GM21423 (cell line): Measurements from ENCODE around the gene PTGR2.
"Not testable (repeated sequence)": the region's sequence is repeated elsewhere in the genome, so short reads cannot be mapped to it uniquely, and the experiment has no call there.

Source experiments
- ATAC-seq: cut with Tn5 transposase; IDR thresholded peaks from one replicate; pipeline ENCODE4 v1.9.1; 2021; ENCODE audit warnings: mild to moderate bottlenecking, moderate library complexity; ENCODE audit not compliant: unreplicated experiment

The PTGR2 gene

DNA sequence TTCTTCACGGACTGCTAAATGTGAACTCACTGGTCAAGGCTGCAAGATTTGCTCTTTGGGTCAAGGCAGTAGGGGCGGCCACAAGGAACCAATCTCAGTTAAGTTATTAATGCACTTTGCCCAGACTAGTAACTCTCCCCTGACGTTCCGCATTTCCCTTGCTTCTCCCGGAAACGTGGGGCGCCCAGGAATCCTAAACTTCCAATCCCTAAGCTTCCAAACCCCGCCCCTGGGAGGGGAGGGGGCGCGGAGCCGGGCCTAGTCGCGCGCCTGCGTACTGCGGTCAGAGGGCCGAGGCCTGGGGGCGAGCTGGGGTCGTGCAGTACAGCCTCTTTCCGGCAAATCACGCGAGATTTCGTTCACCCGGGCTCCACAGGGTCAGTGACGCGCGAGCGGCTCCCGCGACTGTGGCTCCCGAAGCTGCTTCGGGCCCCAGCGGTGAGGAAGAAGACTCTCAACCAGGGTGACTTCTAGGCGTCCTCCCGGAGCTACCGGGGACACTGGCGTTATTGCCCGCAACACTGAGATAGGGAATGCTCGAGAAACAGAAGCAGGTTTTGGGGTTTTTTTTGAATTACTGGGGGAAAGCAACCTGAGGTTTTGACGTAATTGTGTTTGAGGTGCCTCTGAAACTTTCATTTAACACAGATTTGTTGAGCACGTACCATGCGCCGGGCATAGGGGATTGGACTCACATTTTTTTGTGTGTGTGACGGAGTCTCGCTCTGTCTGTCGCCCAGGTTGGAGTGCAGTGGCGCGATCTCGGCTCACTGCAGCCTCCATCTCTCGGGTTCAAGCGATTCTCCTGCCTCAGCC lies at the start of gene PTGR2:
Gene PTGR2 (plus strand): TSS at position 265 of the 816 bp plus-strand sequence. CDS start 7,032 bp downstream, outside the sequence.
- peak; percentile 89 for ATAC-seq

GRCh38 chr14:73802431-73803188 lies 49.0 kb upstream of the PTGR2 start:
- ATAC-seq = no peak

DNA sequence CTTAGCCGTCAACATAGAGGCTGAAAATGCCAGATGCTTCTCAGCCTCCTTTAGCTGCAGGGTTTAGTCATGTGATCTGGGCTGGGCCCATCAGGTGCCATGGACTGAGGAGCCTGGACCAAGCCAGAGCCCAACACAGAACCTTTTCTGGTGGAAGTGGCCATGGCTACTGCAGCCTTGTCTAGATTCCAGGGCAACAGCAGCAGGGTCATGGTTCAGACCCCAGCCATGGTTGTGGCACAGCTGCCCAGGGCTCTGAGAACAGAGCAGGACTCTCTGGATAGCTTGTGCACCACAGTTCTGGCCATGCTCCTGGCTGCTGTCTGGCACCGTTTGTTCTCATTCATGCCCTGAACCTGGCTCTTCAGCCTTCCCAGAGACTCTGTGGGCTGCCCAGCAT lies 47.0 kb upstream of the PTGR2 start:
- no peak for ATAC-seq

- no peak for ATAC-seq
These were observed 44.2 kb upstream of the PTGR2 start for GRCh38 chr14:73807457-73807856.

DNA sequence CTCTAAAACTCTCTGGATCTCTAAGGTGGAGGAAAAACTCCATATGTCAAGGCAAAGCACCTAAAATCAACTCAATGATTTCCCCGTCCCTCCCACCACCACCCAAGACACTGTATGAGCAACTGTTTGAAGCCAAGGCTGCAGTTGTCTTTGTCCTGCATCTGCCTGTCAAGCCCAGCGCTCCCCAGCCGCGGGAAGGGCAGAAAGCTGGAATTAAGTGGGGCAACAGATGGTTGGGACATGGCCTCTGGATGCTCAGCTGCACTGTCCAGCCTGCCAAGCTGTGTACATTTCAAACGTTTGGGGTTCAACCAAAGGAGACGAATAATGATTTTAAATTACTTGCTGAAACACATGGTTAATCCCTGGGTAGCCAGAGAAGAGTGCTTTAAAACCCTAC lies 42.2 kb upstream of the PTGR2 start:
- ATAC-seq = no peak

- ATAC-seq = no peak
These were observed 41.0 kb upstream of the PTGR2 start for GRCh38 chr14:73810478-73811163.

- no peak for ATAC-seq
These were observed 40.5 kb upstream of the PTGR2 start for GRCh38 chr14:73811164-73811503.

DNA sequence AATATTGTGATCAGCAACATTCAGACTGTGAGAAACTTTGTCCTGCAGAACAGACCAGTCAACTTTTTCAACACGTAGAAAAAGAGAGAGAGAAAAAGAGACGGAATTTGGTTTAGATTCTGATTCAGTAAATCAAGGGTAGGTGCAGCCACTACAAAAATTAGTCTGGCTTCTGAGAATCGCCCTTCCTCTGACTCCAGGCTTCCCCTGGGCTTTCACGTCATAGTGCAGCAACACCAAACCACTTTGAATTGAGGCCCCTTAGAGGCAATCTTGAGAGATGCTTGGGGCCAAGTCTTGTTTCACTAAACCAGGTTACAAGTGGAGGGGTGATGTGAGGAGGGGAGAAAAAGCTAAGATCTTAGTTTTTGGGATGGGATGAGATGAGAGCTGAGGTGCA lies 37.5 kb upstream of the PTGR2 start:
- ATAC-seq = no peak

- no peak for ATAC-seq
These were observed 35.8 kb upstream of the PTGR2 start for GRCh38 chr14:73815849-73816248.

- ATAC-seq = no peak
These were observed 35.2 kb upstream of the PTGR2 start for GRCh38 chr14:73816393-73816816.

DNA sequence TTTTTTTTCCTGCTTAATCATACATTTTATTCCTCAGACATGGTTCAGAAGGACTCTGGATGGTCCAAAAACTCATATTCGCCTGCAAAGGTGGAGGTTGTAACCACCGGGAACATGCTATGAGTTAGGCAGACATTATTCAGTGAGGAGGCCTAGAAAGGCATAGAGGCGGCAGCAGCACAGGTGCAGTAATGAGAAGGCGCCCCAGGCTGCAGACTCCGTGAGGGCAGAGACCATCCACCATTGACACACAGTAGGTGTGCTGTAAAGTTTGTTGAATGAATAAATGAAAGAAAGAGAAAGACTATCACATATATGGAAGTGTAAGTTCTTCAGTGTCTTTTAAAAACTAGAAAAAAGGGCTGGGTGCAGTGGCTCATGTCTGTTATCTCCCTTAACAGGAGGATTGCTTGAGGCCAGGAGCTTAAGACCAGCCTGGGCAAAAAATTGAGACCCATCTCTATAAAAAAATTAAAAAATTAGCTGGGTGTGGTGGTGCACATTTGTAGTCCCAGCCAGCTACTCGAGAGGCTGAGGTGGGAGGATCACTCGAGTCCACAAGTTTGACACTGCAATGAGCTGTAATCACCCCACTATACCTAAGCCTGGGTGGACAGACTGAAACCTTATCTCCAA lies 34.5 kb upstream of the PTGR2 start:
- ATAC-seq = no peak

DNA sequence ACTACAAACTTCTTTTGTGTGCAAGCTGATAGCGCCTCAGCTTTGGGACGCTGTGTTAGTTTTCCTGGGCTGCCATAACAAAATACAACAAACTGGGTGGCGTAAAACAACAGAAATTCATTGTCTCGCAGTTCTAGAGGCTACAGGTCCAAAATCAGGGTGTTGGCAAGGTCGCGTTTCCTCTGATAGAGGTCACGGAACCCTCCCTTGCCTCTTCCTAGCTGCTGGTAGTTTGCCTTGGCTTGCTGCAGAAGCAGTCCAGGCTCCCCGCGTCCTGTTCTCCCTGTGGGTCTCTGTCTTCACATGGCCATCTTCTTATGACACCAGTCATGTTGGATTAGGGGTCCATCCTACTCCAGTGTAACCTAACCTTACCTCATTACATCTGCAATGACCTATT lies 32.8 kb upstream of the PTGR2 start:
- ATAC-seq = no peak

DNA sequence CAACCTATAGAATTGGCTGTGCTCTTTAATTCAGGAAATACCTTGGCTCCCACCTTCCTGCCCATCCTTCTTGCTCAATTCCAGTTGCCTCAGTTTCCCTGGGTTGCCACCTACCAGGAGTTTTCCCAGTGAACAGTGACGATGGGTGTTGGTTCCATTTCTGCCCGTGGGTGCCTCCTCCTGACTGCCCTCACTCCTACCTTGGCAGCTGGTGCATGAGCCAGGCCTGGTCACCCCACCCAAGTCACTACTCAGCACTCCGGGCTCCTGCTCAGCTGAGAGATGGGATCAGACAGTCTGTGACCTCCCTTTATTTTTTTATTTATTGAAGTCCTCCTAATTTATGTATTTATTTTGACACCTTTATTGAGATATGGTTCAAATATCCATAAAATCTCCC lies 31.0 kb upstream of the PTGR2 start:
- no peak for ATAC-seq

DNA sequence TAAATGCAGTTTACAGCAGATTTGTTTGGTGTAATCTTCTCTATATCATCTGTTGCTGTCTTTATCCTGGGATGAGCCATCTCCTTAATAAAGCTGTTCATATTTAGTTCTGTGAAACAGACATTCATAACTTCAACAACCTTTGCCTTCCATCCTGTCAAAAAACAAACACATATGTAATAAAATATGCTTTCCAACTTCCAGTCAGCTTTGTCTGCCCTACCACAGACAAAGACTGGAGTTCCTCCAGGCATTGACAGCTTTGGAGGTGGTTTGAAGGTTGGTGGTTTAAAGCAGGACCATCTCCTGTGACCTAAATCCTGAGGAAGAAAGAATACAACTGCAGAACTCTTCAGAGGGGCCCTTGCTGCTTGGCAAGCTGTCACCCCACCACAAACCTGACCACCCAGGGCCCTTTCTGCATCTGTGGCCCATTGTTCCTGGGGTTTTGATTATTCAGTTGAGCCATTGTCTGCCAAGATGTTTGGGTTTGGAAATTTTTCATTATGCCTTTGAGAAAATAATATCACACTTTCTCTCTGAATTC lies 28.2 kb upstream of the PTGR2 start:
- no peak for ATAC-seq

DNA sequence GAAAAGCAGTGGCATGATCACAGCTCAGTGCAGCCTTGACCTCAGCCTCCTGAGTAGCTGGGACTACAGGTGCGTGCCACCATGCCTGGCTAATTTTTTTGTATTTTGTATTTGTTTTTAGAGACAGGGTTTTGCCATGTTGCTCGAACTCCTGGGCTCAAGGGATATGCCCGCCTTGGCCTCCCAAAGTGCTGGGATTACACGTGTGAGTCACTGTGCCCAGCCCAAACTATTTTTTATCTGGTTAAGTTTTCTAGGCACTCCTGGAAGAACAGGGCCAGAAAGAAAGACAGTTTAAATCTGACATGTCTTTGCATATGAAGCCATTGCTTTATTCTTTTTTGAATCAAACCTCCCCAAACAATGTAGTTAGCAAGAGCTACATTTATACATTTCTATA lies 27.5 kb upstream of the PTGR2 start:
- ATAC-seq = no peak

- ATAC-seq = no peak
These were observed 27.1 kb upstream of the PTGR2 start for GRCh38 chr14:73824536-73824935.

DNA sequence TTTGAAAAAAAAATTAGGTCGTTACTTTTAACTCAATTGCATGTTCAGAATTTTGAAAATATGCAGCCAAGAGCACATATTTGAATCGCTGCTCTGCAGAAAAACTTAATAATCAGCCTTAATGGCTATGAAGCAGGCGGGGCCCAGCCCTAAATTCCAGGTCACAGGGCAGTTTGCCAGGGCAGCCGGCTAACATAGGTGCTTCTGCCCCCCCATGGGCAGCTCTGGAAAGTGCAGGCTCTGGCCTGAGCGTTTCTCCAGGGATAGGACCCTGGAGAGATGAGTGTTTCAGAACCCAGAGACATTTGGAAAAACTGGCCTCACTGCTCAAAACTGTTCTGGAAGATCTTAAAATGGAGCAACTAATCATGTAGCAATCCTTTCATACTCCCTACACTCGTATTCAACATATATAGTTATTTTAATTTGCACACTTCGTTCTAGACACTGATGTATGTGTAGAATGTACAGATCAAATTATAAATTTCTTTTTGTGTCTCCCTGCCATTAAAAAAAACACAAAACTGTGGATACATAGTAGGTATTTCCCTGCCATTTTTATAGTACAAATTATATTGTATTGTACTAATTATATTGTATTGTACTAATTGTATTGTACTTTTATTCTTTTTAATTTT lies 26.0 kb upstream of the PTGR2 start:
- peak; percentile 55 for ATAC-seq

- ATAC-seq = not testable (repeated sequence)
These were observed 24.4 kb upstream of the PTGR2 start for GRCh38 chr14:73827190-73827589.

- ATAC-seq = no peak
These were observed 22.6 kb upstream of the PTGR2 start for GRCh38 chr14:73829071-73829470.
